Measurements from ENCODE around the gene ZNF764.
A peak's percentile ranks its signal among the peaks of the same experiment; 100 is the strongest.
"Not testable (repeated sequence)": the region's sequence is repeated elsewhere in the genome, so short reads cannot be mapped to it uniquely, and the experiment has no call there.

Gene ZNF764

GRCh38 chr16:30543067-30543466 lies 15.1 kb downstream of the ZNF764 start:
- no peak for DNase-seq

DNA sequence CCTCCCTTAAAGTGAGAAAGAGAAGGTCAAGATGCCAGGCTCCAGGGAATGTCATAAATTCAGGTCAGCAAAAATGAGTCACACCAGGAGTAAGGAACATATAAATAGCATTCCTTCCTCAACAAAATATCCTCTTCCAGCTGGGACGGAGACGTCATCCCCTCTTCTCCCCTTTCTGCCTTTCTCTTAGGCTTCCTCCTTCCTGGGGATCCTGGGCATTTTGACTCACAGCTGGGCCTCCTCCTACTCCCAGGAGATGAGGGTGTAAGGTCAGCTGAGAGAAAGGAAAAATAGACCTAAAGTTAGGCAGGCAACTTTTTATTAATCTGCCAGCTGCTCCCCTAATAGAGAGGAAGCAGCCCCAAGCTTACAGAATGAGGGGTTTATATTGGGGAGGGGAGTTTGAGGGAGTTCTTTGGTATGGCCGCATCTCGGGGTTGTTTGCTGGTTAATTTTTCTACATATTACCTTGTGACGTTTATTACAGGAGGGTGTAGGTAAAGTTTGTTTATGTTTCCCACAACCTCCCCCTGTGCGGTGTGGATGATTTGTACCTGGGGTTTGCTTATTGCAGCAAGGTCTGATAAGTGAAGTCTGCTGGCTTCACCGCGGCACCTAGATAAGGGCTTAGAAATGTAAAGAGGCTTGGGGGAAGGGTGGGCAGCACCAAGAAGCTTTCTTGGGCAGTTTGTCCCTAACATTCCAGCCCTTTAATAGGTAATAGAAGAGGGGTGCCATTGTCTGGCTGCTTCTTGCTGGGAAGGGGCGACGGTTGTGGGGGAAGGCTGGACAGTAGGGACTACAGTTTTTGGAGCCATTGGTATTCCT lies 16.5 kb downstream of the ZNF764 start:
- DNase-seq = no peak

DNA sequence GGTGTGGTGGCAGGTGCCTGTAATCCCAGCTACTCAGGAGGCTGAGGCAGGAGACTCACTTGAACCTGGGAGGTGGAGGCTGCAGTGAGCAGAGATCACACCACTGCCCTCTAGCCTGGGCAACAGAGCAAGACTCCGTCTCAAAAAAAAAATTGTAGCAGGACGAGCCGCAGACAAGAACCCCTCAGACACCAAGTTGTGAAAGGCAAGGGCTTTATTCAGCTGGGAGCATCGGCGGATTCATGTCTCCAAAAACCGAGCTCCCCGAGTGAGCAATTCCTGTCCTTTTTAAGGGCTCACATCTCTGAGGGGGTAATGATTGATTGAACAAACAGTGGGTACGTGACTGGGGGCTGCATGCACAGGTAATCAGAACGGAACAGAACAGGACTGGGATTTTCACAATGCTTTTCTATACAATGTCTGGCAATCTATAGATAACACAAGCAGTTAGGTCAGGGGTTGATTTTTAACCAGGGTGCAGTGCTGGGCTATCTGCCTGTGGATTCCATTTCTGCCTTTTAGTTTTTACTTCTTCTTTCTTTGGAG lies 17.2 kb downstream of the ZNF764 start:
- DNase-seq = not testable (repeated sequence)

- DNase-seq = not testable (repeated sequence)
These were observed 18.1 kb downstream of the ZNF764 start for GRCh38 chr16:30539986-30540526.

DNA sequence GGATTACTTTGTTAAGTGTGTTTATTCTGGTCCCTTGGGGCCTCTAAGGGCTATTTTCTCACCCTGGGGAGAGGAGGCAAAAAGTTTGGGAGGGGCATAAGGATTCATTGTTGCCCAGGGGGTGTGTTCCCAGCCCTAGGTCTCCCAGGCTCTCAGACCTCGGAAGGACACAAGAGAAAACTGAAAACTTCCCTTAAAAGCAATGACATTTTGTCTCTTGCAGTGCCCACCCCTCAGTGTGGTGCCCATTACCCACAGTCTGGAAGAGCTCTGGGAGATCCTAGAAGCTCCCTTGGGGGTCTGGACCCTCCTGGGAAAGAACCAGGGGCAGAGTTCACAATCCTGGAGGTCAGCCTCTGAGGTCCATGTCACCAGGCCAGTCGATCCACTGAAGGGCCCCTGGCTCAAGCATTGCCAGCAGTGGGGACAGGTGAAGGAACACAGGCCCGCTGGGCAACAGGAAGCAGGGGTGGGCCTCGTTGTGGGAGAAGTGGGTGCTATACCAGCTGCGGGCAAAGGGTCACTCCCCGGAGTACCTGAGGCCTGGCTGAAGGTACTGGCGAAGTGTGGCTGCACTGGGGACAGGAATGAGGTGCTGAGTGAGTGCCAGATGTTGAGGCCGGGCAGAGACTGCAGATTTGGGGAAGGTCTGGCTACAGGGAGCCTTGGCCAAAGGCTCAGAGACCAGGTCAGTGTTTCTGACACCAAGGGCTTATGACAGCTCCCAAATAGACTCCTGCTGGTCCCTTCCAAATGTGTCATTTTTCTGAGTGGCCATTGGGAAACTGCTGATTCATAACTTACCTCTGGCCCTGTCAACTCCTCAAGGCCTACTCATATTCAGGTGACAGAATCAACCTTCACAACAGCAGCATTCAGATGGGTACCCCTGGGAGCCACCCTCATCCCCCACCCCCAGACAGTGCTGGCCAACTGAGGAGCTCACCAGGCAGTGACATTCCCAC lies 18.9 kb downstream of the ZNF764 start:
- DNase-seq = no peak

- DNase-seq = not testable (repeated sequence)
These were observed 21.7 kb downstream of the ZNF764 start for GRCh38 chr16:30536391-30537024.

DNA sequence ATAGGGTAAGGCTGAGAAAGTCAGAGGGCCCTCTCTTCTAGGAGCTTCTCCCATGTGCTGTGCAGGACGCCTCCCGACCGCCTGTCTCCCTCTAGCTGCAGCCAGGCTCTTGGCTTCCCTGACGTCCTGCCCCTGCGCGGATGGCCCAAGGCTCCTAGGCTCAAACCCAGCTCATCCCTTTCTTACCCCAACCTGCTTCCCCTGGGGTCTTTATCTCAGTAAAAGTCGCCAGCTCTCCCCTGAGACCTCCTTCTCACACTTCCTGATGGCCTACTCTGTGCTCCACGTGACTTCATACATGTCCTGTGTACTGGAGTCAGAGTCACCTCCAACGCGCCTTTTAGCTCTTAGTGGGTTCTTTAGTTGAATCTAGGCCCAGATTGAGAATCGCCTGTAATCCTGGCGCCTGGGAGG lies 22.4 kb downstream of the ZNF764 start:
- DNase-seq = peak; percentile 78

DNA sequence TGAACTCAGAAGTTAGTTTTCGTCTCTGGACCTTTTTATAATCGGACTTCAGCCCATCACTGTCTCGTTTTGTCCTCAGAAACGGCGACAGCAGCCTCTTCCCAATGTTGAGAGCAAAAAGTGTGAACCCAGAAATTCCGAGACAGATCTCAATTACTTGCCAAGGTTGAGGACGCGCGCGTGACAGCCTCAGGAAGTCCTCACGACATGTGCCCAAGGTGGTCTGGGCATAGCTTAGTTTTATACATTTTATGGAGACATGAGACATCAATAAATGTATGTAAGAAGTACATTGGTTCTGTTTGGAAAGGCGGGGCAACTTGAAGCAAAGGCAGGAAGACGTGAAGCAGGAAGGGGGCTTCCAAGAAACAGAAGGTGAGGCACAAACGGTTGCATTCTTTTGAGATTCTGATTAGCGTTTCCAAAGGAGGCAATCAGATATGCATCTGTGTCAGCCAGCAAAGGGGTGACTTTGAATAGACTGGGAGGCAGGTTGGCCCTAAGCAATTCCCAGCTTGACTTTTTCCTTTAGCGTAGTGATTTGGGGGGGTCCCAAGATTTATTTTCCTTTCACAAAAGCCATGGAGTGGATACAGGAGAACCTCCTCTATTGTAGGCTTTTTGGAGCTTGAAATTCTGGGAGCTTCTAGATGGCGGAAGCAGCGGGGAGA lies 22.9 kb downstream of the ZNF764 start:
- DNase-seq = no peak

- peak; percentile 95 for DNase-seq
These were observed 23.6 kb downstream of the ZNF764 start, which contains the start of gene ZNF747 for GRCh38 chr16:30534368-30535105. Gene ZNF747, minus strand, starts transcription at chr16:30534858. Its CDS starts 179 bp downstream, at chr16:30534679.

GRCh38 chr16:30533748-30534367 lies 24.3 kb downstream of the ZNF764 start:
- no peak for DNase-seq

DNA sequence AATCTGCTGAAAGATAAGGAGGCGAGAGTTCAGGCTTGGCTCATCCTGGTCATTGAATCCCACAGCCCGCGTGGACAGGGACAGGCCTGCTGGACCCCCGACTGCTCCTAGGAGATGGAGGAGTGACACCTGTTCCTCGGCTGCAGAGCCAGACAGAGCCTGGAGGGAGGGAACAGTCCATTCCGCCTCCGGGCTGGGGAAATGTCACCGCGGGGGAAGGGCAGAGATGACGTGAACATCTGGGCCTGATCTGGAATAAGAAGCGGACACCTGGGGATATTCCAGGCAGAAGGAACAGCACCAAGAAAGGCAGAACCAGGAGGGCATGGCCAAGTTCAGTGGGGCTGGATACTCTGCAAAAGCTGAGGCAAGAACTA lies 25.0 kb downstream of the ZNF764 start:
- no peak for DNase-seq

DNA sequence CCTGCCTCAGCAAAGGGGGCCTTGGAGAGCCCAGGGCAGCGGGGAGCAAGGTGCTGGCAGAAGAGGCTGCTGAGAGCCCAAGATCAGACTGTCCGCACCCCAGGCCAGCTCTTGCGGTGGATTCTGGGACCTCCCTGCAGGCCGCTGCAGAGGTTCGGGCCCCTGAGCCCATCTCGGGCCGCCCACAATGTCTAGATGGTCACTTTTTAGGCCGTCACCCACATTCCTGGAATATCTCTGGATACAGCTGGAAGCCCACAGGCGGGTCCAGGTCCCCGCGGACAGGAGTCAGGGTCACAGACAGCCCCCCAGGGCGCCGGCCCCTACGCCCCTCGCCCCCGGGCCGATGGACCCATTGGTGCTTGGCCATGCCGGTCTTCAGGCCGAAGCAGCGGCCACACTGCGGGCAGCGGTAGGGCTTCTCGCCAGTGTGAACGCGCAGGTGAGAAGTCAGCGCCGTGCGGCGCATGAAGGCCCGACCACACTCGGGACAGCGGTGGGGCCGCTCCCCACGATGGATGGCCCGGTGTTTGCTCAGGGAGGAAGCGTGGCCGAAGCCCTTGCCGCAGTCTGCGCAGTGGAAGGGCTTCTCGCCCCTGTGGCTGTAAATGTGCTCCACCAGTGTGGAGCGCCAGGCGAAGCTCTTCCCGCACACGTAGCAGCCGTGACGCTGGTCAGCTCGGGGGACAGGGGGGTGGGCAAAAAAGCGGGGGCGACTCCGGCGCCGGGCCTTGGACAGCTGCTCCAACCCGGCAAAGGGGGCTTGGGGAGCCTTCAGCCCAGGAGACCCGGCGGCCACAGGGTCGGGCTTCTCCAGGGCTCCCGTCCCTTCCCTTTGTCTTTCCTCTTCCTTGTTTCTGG lies 25.7 kb downstream of the ZNF764 start:
- no peak for DNase-seq

- no peak for DNase-seq
These were observed 27.8 kb downstream of the ZNF764 start for GRCh38 chr16:30530163-30531037.

GRCh38 chr16:30528799-30529457 lies 29.2 kb downstream of the ZNF764 start:
- no peak for DNase-seq

- DNase-seq = no peak
These were observed 30.5 kb downstream of the ZNF764 start for GRCh38 chr16:30527635-30528178.

DNA sequence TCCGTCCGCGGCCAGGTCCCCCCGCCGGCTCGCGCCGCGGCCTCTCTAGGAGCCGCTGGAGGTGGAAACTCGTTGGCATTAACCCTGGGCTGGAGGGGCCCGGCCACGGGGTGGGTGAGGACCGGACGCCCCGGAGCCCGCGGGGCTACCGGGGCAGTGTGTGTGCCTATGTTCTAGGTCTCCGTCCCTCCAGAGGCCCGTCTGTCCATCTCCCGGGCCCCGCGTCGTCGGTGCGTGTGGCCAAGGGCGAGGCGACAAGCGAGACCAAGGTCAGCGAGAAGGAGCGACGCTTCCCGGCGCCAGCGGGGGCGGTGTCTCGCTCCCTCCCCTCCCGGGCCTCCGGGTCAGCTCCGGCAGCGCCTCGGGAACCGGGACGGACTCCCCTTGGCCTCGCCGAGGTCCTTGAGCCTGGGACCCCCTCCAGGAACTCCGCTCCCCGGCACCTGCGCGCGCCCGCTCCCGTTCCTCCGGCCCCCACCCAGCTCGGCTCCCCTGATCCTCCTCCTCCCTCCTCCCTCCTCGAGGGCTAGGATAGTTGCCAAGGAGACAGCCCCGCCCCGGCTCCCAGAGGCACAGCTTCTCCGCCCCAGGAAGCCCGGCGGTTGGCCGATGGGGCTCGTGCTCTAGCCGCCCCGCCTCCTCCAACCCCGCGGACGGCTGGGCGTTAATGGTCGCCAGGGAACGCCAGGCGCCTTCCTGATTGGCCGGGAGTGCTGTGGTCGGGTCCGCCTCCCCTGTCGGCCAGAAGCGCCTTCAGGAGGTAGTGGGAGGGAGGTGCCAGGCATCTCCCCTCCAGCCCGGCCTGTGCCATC lies 31.1 kb downstream of the ZNF764 start:
- DNase-seq = peak; percentile 99
